SH-SY5Y (cell line): ENCODE measurements around the gene TLCD5.

Experiments used
- GATA2 ChIP-seq: IDR thresholded peaks from 2 replicates; pipeline ENCODE4 v1.6.1; 2011; ENCODE audit warnings: mild to moderate bottlenecking, low read depth, low read length
- GATA3 ChIP-seq: IDR thresholded peaks from 2 replicates; pipeline ENCODE4 v1.6.1; 2011; ENCODE audit warnings: low read depth, mild to moderate bottlenecking, low read length, moderate library complexity

DNA sequence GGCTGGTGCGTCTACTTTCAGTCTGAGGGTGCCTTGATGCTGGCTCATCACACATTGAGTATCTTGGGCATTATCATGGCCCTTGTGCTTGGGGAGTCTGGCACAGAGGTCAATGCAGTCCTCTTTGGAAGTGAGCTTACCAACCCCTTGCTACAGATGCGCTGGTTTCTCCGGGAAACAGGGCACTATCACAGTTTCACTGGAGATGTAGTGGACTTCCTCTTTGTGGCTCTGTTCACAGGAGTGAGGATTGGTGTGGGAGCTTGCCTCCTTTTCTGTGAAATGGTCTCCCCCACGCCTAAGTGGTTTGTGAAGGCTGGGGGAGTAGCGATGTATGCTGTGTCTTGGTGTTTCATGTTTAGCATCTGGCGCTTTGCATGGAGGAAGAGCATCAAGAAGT lies 4.9 kb downstream of the TLCD5 start:
- TF ChIP-seq GATA2: no peak
- TF ChIP-seq GATA3: no peak
